ENCODE measurements around the gene KIF19.

The KIF19 gene

GRCh38 chr17:74387365-74388218 is 61.6 kb downstream of the KIF19 start:
- H3K4me3 ChIP-seq (ENCODE audit: low read depth, low read length) = no peak overlapping the region
- no peak for DNase-seq (ENCODE audit: low read depth)
- no peak for TF ChIP-seq CTCF (IDR thresholded peaks at IDR 0.05; ENCODE audit: low read depth, low read length, missing control alignments)
- in situ Hi-C loops (cut with HindIII; ENCODE audit: low sequenced_read_pairs) = loop anchor here (5.0 kb wide), 1 partner anchor 90 kb away; no protein-coding TSS in a partner anchor

- DNase-seq (ENCODE audit: low read depth) = no peak
- TF ChIP-seq CTCF (IDR thresholded peaks at IDR 0.05; ENCODE audit: low read depth, low read length, missing control alignments) = no peak
- in situ Hi-C loops (cut with HindIII; ENCODE audit: low sequenced_read_pairs) = loop anchor here (5.0 kb wide), 1 partner anchor 88 kb away; no protein-coding TSS in a partner anchor
- H3K4me3 ChIP-seq (ENCODE audit: low read depth, low read length) = no peak overlapping the region
These were observed 63.2 kb downstream of the KIF19 start for GRCh38 chr17:74389084-74389753.

- in situ Hi-C loops (cut with HindIII; ENCODE audit: low sequenced_read_pairs) = loop anchor here (5.0 kb wide), 1 partner anchor 87 kb away; no protein-coding TSS in a partner anchor
- DNase-seq (ENCODE audit: low read depth) = no peak
- TF ChIP-seq CTCF (IDR thresholded peaks at IDR 0.05; ENCODE audit: low read depth, low read length, missing control alignments) = no peak
These were observed 64.1 kb downstream of the KIF19 start for GRCh38 chr17:74389937-74390679.

GRCh38 chr17:74390680-74391653 is 64.9 kb downstream of the KIF19 start:
- in situ Hi-C loops (cut with HindIII; ENCODE audit: low sequenced_read_pairs) = no loop called here
- no peak for TF ChIP-seq CTCF (IDR thresholded peaks at IDR 0.05; ENCODE audit: low read depth, low read length, missing control alignments)
- DNase-seq (ENCODE audit: low read depth) = no peak
- H3K4me3 ChIP-seq (ENCODE audit: low read depth, low read length) = no peak overlapping the region

More at GRCh38 chr17:74389937-74390679, 64.1 kb downstream of the KIF19 start:
- no peak overlapping the region for H3K4me3 ChIP-seq (ENCODE audit: low read depth, low read length)

- TF ChIP-seq CTCF (IDR thresholded peaks at IDR 0.05; ENCODE audit: low read depth, low read length, missing control alignments) = no peak
- no peak for DNase-seq (ENCODE audit: low read depth)
- in situ Hi-C loops (cut with HindIII; ENCODE audit: low sequenced_read_pairs) = no loop called here
- no peak overlapping the region for H3K4me3 ChIP-seq (ENCODE audit: low read depth, low read length)
These were observed 65.7 kb downstream of the KIF19 start for GRCh38 chr17:74391771-74392170.

Data from astrocyte of the cerebellum (primary cell).